Karpas-422 (cell line): ENCODE results near the gene GATB. TPM values are rescaled to one million over a fixed set of nuclear protein-coding genes. Genes with fewer than 3 reads are reported as not detected.

Experiments
- DNase-seq: peaks from one replicate; pipeline ENCODE4 v3.0.0-alpha.2; 2015
- H2AFZ ChIP-seq: fragments of 200-600 bp; sonication (generic); 2 replicates; pipeline ENCODE4 v1.6.1; 2014; ENCODE audit warnings: antibody characterized with exemption, low read length, mixed read lengths
- H3K27ac ChIP-seq: fragments of 200-600 bp; sonication (generic); 2 replicates; pipeline ENCODE4 v1.5.1; 2014; ENCODE audit warnings: mild to moderate bottlenecking, low read length, moderate library complexity
- H3K27me3 ChIP-seq: fragments of 200-600 bp; sonication (generic); 2 replicates; pipeline ENCODE4 v1.6.1; 2014; ENCODE audit warnings: low read length, mixed read lengths
- H3K36me3 ChIP-seq: fragments of 200-600 bp; sonication (generic); 2 replicates; pipeline ENCODE4 v1.6.1; 2014; ENCODE audit warnings: low read length, mixed read lengths; ENCODE audit not compliant: insufficient read depth
- H3K4me1 ChIP-seq: fragments of 200-600 bp; sonication (generic); 2 replicates; pipeline ENCODE4 v1.6.1; 2014; ENCODE audit warnings: mild to moderate bottlenecking, low read length, mixed read lengths
- H3K4me2 ChIP-seq: fragments of 200-600 bp; sonication (generic); 2 replicates; pipeline ENCODE4 v1.6.1; 2014; ENCODE audit warnings: low read length, low read depth, mild to moderate bottlenecking; ENCODE audit not compliant: poor library complexity, severe bottlenecking
- H3K4me3 ChIP-seq: fragments of 200-600 bp; sonication (generic); 2 replicates; pipeline ENCODE4 v1.5.1; 2014; ENCODE audit warnings: mild to moderate bottlenecking, antibody characterized with exemption, low read length, mixed read lengths
- H3K79me2 ChIP-seq: fragments of 200-600 bp; sonication (generic); 2 replicates; pipeline ENCODE4 v1.6.1; 2014; ENCODE audit warnings: mild to moderate bottlenecking, low read length, mixed read lengths
- H3K9ac ChIP-seq: fragments of 200-600 bp; sonication (generic); 2 replicates; pipeline ENCODE4 v1.6.0; 2014; ENCODE audit warnings: low read length
- H3K9me2 ChIP-seq: fragments of 200-600 bp; sonication (generic), shearing (Covaris generic); replicated peaks from 2 replicates; pipeline ENCODE4 v1.6.0; 2014; ENCODE audit warnings: mild to moderate bottlenecking, low read length, moderate library complexity; ENCODE audit not compliant: insufficient read depth
- H3K9me3 ChIP-seq: fragments of 300-700, 200-600 bp; sonication (generic); 2 replicates; pipeline ENCODE4 v1.6.1; 2014; ENCODE audit warnings: low read length, mixed read lengths
- H4K20me1 ChIP-seq: fragments of 200-600 bp; sonication (generic); 2 replicates; pipeline ENCODE4 v1.6.1; 2014; ENCODE audit warnings: mild to moderate bottlenecking, antibody characterized with exemption, low read length, low read depth; ENCODE audit not compliant: insufficient read depth
- total RNA-seq: library from RNA; depleted of rRNA; stranded (reverse); fragments of >200 nt; shearing (Covaris generic); gene quantifications from 2 replicates; pipeline ENCODE4 v1.2.3, GENCODE V29; 2014; ENCODE audit warnings: low replicate concordance

GATB gene
- total RNA-seq, 1 experiment from 2014 or later, result 18.9 TPM

DNA sequence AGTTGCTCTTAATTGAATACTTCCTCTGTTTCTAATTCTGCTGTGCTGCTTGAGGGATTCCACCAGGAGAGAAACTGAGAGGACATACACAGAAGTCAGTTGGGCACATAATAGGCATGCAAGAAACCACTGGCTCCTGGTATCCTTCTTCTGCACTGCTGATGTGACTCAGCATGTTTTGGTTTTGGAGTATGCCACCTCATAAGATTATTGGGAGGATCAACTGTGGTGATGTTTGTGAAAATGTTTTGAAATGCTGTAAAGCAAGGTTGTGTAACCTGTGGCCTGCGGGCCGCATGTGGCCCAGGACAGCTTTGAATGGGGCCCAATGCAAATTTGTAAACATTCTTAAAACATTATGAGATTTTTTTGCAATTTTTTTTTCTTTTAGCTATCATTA is 119.6 kb downstream of the GATB start:
- Histone ChIP-seq H2AFZ (no peak overlapping the region), H3K4me1 (no peaks in the 10 kb centered on the region), H3K27me3 (no peaks in the 10 kb centered on the region), H3K9ac (no peak overlapping the region), H3K27ac (no peak overlapping the region), H3K4me2 (no peak overlapping the region), H3K9me3 (no peaks in the 10 kb centered on the region), H3K9me2 (no peaks in the 10 kb centered on the region), H3K36me3 (no peaks in the 10 kb centered on the region), H3K79me2 (no peaks in the 10 kb centered on the region), H4K20me1 (no peaks in the 10 kb centered on the region), H3K4me3 (no peak overlapping the region)
- no peak for DNase-seq

DNA sequence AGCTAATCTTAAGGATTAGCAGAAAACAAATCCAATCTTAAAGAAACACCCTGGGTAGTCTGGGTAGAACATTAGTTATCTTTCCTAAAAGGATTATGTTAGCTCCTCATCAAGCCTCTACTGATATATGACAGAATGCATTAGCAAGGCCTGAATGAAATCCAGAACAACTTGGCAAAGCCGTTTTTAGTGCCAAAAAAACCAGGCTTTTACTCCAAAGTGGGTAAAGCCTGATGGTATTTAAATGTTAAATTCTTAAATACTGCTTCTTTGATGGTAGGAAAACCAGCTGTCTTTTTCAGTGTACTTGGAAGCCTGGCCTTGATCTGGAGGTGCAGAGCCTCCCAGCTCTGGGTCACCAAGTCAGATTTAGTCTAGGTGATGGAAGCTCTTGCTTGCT is 120.4 kb downstream of the GATB start:
- H3K4me1 ChIP-seq, result no peaks in the 10 kb centered on the region
- H3K9me2 ChIP-seq, result no peaks in the 10 kb centered on the region
- H4K20me1 ChIP-seq, result no peaks in the 10 kb centered on the region
- no peak overlapping the region for H3K27ac ChIP-seq
- H3K4me3 ChIP-seq, result no peak overlapping the region
- DNase-seq, result no peak
- no peaks in the 10 kb centered on the region for H3K27me3 ChIP-seq
- no peaks in the 10 kb centered on the region for H3K9me3 ChIP-seq
- H3K9ac ChIP-seq, result no peak overlapping the region
- H2AFZ ChIP-seq, result no peak overlapping the region
- H3K36me3 ChIP-seq, result no peaks in the 10 kb centered on the region
- no peaks in the 10 kb centered on the region for H3K79me2 ChIP-seq
- H3K4me2 ChIP-seq, result no peak overlapping the region

DNA sequence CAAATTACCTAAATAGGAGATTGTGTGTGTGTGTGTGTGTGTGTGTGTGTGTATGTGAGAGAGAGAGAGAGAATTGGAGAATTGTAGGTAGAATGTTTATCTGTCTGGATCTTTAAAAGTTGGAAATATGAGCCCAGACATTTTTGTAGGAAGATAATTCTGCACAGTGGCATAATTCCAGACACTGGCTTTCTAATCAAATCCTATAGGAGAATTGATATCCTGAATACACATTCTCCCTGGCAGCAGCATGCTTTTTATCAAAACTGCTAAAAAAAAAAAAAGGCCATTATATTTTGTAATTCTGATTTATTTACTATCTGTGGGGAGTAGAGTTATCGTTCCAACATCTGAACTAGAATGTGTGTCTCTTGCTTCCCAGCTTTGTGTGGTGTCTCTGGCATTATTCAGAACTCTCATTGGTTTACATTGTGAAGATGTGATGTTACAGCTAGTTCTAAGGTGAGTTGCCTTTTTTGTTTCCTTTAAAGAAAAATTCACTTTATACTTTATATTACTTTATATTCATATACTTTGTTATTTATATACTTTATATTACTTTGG is 122.4 kb downstream of the GATB start:
- Histone ChIP-seq H3K9ac (no peak overlapping the region), H3K9me2 (no peaks in the 10 kb centered on the region), H3K9me3 (no peaks in the 10 kb centered on the region), H3K4me2 (no peak overlapping the region), H3K4me3 (no peak overlapping the region), H3K27me3 (no peaks in the 10 kb centered on the region), H3K27ac (no peak overlapping the region), H4K20me1 (no peaks in the 10 kb centered on the region), H3K4me1 (no peaks in the 10 kb centered on the region), H2AFZ (no peak overlapping the region), H3K36me3 (no peaks in the 10 kb centered on the region), H3K79me2 (no peaks in the 10 kb centered on the region)
- DNase-seq, result no peak

DNA sequence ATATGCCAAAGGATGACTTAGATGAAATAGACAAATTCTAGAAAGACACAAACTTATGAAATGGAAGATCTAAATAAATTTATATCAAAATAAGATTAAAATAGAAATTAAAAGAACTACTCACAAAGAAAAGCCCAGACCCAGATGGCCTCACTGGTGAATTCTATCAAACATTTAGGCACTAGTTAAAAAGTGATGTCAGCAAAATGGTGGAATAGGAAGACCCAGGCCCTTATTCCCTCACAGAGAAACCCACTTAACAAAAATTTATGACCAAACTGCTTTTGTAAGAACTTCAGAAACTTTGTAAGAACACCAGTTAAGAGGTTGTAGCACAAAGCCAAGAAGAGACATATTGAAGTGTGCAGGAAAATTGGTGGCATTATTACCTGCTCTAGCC is 129.5 kb downstream of the GATB start:
- no peak overlapping the region for H2AFZ ChIP-seq
- no peak for DNase-seq
- H3K9me2 ChIP-seq, result no peaks in the 10 kb centered on the region
- H3K4me1 ChIP-seq, result no peaks in the 10 kb centered on the region
- H3K27me3 ChIP-seq, result no peaks in the 10 kb centered on the region
- H3K4me2 ChIP-seq, result no peak overlapping the region
- H3K27ac ChIP-seq, result no peak overlapping the region
- H4K20me1 ChIP-seq, result no peaks in the 10 kb centered on the region
- no peak overlapping the region for H3K4me3 ChIP-seq
- no peaks in the 10 kb centered on the region for H3K36me3 ChIP-seq
- H3K9me3 ChIP-seq, result no peaks in the 10 kb centered on the region
- H3K9ac ChIP-seq, result no peak overlapping the region
- H3K79me2 ChIP-seq, result no peaks in the 10 kb centered on the region

DNA sequence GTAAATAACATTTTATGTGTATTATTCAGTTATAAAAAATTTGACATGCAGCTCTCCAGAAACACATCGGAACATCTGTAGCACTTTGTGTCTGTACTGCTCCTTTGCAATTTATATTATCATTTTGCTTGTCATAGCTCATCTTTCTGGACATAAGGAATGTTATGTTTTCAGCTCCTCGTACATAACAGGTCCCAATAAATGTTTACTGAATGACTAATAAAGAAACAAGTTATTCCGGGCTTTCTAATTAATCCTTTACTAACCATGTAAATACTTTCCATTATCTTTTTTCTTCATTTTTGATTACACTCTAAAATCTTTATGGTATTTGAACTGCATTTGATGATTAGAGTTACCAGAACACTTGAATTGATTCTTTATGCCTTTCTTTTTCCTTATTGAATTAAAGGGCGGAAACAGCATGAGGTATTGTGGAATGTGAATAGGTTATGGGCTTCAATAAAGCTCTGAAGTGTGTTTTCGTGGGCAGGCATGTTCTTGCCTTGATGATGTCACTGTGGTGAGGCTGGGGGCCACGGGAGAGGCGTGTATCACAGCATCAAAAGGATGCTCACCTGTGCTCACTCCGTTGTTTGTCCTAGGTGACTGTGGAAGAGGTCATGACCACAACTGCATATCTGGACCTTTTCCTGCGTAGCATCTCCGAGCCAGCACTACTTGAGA is 131.6 kb downstream of the GATB start:
- H3K9ac ChIP-seq, result no peak overlapping the region
- no peaks in the 10 kb centered on the region for H3K27me3 ChIP-seq
- no peaks in the 10 kb centered on the region for H3K9me3 ChIP-seq
- H3K4me2 ChIP-seq, result no peak overlapping the region
- H3K27ac ChIP-seq, result no peak overlapping the region
- H3K9me2 ChIP-seq, result no peaks in the 10 kb centered on the region
- no peak for DNase-seq
- no peaks in the 10 kb centered on the region for H3K36me3 ChIP-seq
- no peaks in the 10 kb centered on the region for H3K79me2 ChIP-seq
- H3K4me3 ChIP-seq, result no peak overlapping the region
- no peaks in the 10 kb centered on the region for H3K4me1 ChIP-seq
- H2AFZ ChIP-seq, result no peak overlapping the region
- H4K20me1 ChIP-seq, result no peaks in the 10 kb centered on the region

DNA sequence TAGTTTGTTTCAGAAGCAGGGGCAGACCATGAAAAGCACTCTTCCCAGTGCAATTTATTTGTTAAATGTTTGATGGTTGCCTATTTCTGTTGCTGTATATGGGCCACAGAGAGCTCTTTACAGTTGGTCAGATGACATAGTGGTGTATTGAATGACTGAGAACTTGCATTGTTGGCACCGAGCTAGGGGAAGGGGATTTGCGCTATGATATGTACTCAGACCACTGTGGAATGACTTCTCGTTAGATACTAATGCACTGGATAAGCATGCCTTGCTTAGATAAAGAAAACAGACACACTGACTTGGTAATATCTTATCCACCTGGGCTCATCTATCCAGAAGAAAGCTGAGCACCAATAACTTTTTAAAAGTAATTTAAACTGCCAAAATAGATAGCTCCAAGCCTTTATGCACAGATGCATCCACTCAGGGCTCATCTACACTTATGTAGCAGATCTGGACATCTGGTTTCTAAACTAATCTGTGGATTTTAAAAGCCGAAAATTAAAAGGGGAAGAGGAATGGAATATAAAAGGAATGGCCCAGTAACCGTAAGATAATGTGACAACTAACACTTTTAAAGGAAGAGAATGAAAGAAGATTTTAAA is 132.7 kb downstream of the GATB start:
- Histone ChIP-seq H3K9me2 (no peaks in the 10 kb centered on the region), H3K9ac (no peak overlapping the region), H3K27me3 (no peaks in the 10 kb centered on the region), H4K20me1 (no peaks in the 10 kb centered on the region), H3K4me3 (no peak overlapping the region), H3K4me1 (no peaks in the 10 kb centered on the region), H2AFZ (no peak overlapping the region), H3K36me3 (no peaks in the 10 kb centered on the region), H3K9me3 (no peaks in the 10 kb centered on the region), H3K4me2 (no peak overlapping the region), H3K79me2 (no peaks in the 10 kb centered on the region), H3K27ac (no peak overlapping the region)
- no peak for DNase-seq

DNA sequence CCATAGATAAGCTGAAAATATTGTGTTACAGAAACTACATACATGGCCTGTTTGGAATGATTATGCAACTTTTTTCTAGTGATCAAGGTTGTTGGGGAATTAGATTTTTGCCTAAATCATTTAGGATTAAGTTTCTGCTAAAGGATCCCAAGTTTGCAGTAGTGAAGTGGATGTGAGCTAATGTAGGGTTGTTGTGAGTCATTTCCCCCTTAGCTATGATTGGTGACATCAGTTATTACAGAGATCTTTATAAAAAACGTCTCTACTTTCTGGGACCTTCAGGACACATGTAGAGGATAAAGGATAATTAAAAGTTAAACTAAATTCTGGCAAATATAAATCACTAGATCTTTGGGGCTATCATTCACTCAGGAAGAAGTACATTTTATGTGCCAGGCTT is 133.3 kb downstream of the GATB start:
- no peaks in the 10 kb centered on the region for H3K36me3 ChIP-seq
- H3K9ac ChIP-seq, result no peak overlapping the region
- no peak overlapping the region for H3K27ac ChIP-seq
- no peaks in the 10 kb centered on the region for H3K9me3 ChIP-seq
- no peaks in the 10 kb centered on the region for H3K4me1 ChIP-seq
- H3K27me3 ChIP-seq, result no peaks in the 10 kb centered on the region
- H3K9me2 ChIP-seq, result no peaks in the 10 kb centered on the region
- DNase-seq, result no peak
- H3K4me3 ChIP-seq, result no peak overlapping the region
- H2AFZ ChIP-seq, result no peak overlapping the region
- H3K79me2 ChIP-seq, result no peaks in the 10 kb centered on the region
- H4K20me1 ChIP-seq, result no peaks in the 10 kb centered on the region
- no peak overlapping the region for H3K4me2 ChIP-seq

DNA sequence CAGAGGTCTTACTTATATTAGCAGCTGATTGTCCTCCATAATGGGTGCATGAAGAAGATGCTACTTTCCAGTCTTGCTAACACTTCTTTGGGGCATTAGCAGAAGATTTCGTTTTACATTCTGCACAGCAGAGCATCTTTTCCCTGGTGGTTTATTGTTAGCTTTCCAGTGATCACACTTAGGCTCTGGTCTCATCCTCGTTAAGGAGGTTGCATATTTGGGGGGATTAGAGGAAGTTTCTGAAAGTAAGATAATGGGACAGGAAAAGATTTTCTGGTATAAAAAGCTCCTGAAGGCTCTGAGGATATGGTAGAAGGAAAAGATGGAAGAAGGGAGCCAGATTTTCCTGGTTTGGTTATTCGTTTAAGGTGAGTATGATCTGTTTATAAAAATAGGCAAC is 134.1 kb downstream of the GATB start:
- H2AFZ ChIP-seq, result no peak overlapping the region
- no peak overlapping the region for H3K4me2 ChIP-seq
- no peaks in the 10 kb centered on the region for H3K79me2 ChIP-seq
- H3K4me1 ChIP-seq, result no peaks in the 10 kb centered on the region
- no peaks in the 10 kb centered on the region for H3K36me3 ChIP-seq
- no peak overlapping the region for H3K9ac ChIP-seq
- no peak for DNase-seq
- H4K20me1 ChIP-seq, result no peaks in the 10 kb centered on the region
- no peak overlapping the region for H3K27ac ChIP-seq
- no peak overlapping the region for H3K4me3 ChIP-seq
- no peaks in the 10 kb centered on the region for H3K9me3 ChIP-seq
- no peaks in the 10 kb centered on the region for H3K9me2 ChIP-seq
- no peaks in the 10 kb centered on the region for H3K27me3 ChIP-seq
